Stimulated activated naive CD4-positive, alpha-beta T cell (primary cell): ENCODE results near the gene CEP63.

ENCODE experiments used
- DNase-seq, 6 experiments: peaks; one replicate each; lab custom pipeline; 2025; lab: John Stamatoyannopoulos, UW

The CEP63 gene

GRCh38 chr3:134608771-134609435 is 123.0 kb downstream of the CEP63 start:
- no peak for DNase-seq

- DNase-seq: no peak
Observed at GRCh38 chr3:134609821-134610431, 124.1 kb downstream of the CEP63 start.

DNA sequence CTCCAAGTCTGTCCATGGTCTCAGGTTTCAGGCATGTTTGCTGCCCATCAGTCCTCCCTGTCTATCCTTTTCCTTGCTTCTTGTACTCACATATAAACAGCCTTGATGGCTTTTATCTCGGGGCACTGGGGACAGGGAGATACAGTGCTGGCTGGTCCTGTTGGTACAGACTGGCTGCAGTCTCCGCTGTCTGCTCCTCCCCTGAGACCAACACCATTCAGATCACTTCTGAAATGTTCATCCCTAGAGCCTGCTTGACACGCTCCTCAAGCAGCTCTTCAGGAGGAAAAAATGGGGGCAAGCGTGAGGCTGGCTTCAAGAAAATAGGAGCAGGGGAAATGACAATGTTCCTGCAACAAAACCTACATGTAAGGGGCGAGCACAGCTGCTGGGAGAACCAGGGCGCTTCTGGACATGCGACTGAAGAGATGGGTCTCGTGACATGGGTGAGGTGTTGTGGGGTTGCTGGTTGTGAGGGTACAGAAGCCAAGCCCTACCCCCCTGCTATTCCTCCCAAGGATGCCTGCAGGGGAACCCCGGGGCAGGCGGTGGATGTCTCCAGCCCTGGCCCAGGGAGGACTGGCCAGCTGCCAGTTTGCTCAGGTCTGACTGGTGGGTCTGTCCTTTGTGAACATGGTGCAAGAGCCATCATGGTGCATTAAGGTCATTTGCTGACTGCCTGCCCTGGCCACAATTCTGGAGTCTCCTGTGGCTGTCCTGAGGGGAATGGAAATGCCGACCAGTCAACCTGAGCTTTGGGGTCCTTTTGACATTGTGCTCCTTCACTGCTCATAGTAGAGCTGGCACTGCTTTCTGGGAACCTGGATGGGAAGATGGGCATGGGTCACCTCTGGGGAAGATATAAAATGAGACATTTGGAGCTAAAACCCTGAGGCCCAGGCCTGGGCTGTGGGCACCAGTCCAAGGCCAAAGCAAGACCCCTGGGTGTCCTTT is 124.9 kb downstream of the CEP63 start:
- no peak for DNase-seq

DNA sequence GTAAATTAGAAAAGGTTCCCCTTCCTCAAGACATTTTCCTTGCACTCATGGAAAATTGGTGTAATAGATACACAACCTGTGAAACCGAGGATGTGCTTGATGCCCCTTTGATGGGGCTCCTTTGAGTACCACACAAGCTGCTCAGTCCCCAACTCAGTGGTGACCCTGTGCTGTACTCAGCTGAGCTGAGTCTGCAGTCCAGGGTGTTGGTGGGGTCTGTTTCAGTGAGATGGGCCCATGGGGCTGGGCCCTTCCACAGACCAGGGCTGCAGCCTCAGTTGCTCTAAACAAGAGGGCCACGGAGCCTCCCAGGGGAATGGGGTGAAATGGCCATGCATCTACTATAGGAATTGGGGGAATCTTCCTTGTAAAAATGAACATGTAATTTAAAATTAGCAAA is 125.7 kb downstream of the CEP63 start:
- DNase-seq: no peak

DNA sequence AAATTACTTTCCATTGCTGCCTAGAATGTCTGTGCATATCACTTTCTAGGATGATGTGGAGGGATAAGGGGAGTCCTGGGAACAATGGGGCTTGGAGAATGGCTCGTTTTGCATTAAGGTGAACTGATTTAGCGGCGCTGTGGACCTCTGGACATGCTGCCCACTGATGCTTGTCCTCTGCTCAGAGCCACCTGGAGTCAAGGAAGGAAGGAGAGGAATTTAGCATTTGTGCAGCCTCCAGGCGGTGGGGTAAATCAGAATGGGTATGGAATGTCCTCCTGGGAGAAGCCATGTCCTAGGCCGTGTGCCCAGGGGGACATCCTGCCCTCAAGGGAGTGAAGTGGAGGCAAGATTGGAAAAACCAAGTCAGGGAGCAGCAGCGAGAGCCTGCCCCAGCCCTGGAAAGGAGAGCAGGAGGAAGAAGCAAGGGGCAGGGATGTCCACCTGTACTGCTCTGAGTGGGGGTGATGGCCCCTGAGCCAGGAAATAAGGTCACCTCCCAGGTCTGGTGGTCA is 127.2 kb downstream of the CEP63 start:
- no peak for DNase-seq

GRCh38 chr3:134614955-134615354 is 129.1 kb downstream of the CEP63 start:
- DNase-seq: no peak

- no peak for DNase-seq
Observed at GRCh38 chr3:134615743-134616142, 129.9 kb downstream of the CEP63 start.

DNA sequence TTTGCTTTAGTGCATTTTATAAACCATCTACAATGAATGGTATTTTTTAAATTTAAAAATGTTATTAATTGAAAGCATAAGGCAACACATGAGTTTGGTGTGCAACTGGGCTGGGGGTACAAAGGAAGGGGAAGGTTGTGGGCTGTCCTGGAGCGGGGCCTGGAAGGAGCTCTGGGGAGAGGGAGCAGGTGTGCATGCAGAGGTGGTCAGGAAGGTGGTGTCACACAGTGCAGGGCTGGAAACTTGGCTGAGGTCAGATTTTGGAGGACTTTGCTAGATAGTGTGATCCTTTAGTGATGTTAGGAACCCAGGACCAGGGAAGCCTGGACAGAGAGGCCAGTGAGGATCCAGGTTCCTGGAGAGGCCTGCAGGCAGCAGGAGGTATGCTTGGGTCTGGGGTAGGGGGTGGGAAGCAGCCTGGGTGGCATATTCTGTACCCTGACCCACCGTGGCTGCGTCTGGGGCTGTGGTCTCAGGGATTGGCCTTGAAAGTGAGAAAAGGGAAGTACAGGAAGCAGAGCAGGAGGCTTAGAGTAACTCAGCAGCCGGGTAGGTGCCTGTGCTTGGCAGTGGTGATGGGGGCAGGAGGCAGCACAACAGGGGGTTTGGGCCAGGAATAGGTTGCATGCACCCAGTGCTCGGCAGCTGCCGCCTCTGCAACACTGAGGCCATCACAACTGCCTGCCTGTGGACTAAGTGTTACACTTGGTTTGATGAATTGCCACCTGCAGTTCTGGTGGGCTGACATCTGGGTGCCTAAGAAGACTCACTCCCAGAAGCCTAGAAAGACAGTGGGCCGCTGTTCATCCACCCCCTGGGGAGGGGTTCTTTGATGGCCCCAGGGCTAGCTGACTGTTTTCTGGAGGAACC is 132.0 kb downstream of the CEP63 start:
- DNase-seq: no peak

GRCh38 chr3:134618478-134619300 is 132.8 kb downstream of the CEP63 start:
- no peak for DNase-seq

DNA sequence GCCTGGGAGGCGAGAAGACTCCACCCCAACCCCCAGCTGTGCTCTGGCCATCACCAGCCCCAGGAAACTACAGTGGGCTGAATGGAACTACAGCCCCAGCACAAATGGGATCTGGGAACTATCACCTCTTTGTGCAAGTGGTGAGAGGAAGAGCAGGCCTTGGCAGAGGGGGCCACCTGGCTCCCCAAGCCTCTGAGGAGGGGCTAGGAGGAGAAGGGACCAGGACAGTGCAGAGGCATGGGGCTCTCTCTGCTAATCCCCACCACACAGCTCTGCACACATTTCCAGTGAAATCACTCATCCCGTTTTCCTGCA is 133.4 kb downstream of the CEP63 start:
- DNase-seq: no peak

- DNase-seq: no peak
Observed at GRCh38 chr3:134619884-134620445, 134.1 kb downstream of the CEP63 start.

DNA sequence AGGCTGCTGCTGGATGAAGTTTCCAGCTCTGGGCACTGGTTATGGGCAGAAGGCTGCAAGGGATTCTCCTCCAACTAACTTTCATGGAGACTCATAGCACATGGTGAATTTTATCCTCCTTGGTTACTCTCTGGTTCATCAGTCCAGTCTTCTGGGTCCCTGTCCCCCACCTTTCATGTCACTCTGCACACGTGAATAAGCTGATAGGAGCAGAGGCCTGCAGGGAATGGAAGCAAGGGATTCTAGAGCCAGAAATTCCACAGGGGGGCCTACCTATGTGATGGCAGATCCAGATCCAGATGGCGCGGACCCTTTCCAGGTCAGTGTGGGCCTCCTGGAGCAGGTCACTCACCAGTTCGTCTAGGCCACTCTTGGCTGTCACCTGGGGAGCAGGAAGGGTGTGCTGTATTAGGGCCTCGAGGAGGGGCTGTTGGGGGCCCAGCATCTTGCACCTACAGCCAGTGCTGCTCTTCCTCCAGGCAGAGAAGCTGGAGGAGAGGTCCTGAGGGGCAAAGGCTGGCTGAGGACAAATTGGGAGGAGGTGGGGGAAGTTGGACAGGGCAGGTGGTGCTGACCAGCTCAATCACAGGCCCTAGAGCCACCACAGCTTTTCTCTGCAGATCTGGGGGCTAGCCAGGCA is 134.7 kb downstream of the CEP63 start:
- DNase-seq: no peak

DNA sequence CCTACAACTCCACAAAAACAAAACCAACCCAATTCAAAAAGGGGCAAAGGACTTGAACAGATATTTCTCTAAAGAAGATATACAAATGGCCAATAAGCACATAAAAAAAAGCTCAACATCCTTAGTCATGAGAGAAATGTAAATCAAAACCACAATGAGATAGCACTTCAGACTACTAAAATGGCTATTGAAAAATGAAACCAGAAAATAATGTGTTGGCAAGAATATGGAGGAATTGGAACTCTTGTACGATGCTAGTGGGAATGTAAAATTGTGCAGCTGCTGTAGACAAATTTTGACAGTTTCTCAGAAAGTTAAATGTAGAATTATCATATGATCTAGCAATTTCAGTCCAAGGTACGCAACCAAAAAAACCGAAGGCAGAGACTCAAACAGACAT is 136.0 kb downstream of the CEP63 start:
- DNase-seq: no peak

- no peak for DNase-seq
Observed at GRCh38 chr3:134622806-134623365, 137.0 kb downstream of the CEP63 start.

DNA sequence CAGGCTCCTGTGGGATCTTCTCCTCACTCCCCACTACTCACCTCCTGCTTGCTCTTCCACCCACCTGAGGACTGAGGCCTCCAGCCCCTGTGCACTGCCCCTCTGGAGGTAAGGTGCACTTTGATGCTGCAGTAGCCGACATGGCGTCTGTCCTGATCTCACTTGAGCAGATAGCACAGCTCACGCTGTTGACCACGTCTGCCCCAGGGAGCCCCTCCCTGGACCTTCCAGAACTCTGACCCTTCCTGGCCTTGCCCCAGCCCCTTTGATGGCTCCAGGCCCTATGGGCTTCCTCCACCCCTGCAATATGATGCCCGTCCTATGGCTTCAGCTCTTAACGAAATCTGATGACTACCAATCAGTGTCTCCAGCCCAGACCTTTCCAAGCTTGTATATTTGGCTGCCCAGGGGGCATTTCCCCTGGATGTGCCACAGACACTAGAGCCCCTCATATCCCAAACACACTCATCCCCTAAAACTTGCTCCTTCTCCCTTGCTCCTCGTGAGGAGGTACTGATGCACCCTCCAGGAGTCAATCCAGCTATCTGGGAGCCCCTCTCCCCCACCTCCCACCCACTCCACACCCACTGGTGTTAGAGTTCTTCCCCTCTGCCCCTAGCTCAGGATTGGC is 137.9 kb downstream of the CEP63 start:
- DNase-seq: no peak
